ENCODE measurements around the gene EXOSC1.

Gene EXOSC1

GRCh38 chr10:97401455-97401919, 44.3 kb downstream of the EXOSC1 start:
- no peak for TF ChIP-seq CTCF (IDR thresholded peaks at IDR 0.05; ENCODE audit: low read length, missing control alignments)
- no peak for DNase-seq (ENCODE audit: low read depth)
- peak overlapping the region; percentile 94 for H3K4me3 ChIP-seq (replicated peaks; ENCODE audit: low read depth, low read length)

GRCh38 chr10:97400665-97401454, 44.9 kb downstream of the EXOSC1 start, which contains the start of gene RRP12:
TSS of gene RRP12 (minus strand) at chr10:97401340. CDS start at chr10:97401231, 109 bp downstream.
- peak within 1 kb of the TSS; percentile 94 for H3K4me3 ChIP-seq (replicated peaks; ENCODE audit: low read depth, low read length)
- no peak for TF ChIP-seq CTCF (IDR thresholded peaks at IDR 0.05; ENCODE audit: low read length, missing control alignments)
- peak; percentile 99 for DNase-seq (ENCODE audit: low read depth)

GRCh38 chr10:97399843-97400545, 45.8 kb downstream of the EXOSC1 start:
- peak; percentile 81 for DNase-seq (ENCODE audit: low read depth)
- TF ChIP-seq CTCF (IDR thresholded peaks at IDR 0.05; ENCODE audit: low read length, missing control alignments) = no peak

GRCh38 chr10:97396056-97396455, 49.8 kb downstream of the EXOSC1 start:
- no peak for DNase-seq (ENCODE audit: low read depth)
- TF ChIP-seq CTCF (IDR thresholded peaks at IDR 0.05; ENCODE audit: low read length, missing control alignments) = no peak
- no peak overlapping the region for H3K4me3 ChIP-seq (replicated peaks; ENCODE audit: low read depth, low read length)

More at GRCh38 chr10:97399843-97400545, 45.8 kb downstream of the EXOSC1 start:
- H3K4me3 ChIP-seq (replicated peaks; ENCODE audit: low read depth, low read length) = peak overlapping the region; percentile 94

GRCh38 chr10:97393034-97393573, 52.7 kb downstream of the EXOSC1 start:
- TF ChIP-seq CTCF (IDR thresholded peaks at IDR 0.05; ENCODE audit: low read length, missing control alignments) = no peak
- no peak overlapping the region for H3K4me3 ChIP-seq (replicated peaks; ENCODE audit: low read depth, low read length)
- DNase-seq (ENCODE audit: low read depth) = no peak

GRCh38 chr10:97390091-97390490, 55.7 kb downstream of the EXOSC1 start:
- no peak overlapping the region for H3K4me3 ChIP-seq (replicated peaks; ENCODE audit: low read depth, low read length)
- TF ChIP-seq CTCF (IDR thresholded peaks at IDR 0.05; ENCODE audit: low read length, missing control alignments) = no peak
- no peak for DNase-seq (ENCODE audit: low read depth)
